Activated T-helper 1 cell treated with anti-CD3 and anti-CD28 coated beads, Interleukin-2, amount 50 U/mL, for 16 hours (primary cell): ENCODE data around the gene DNAJC25.

Experiments
- DNase-seq, 2 donors: peaks; one replicate each; pipeline ENCODE4 v3.0.0-alpha.2; 2020; ENCODE audit warnings: low read depth in 1 of 2, low spot score in 1 of 2

The DNAJC25 gene

GRCh38 chr9:111627260-111627963 is 3.7 kb upstream of the DNAJC25 start:
- no peak for DNase-seq

- DNase-seq, result no peak
These were observed 2.7 kb upstream of the DNAJC25 start for GRCh38 chr9:111628411-111628810.

- DNase-seq, result no peak
These were observed 761 bp upstream of the DNAJC25 start for GRCh38 chr9:111630182-111630963.

- DNase-seq, result no peak
These were observed 245 bp upstream of the DNAJC25 start for GRCh38 chr9:111630964-111631213.

- DNase-seq, result no peak
These were observed 926 bp downstream of the DNAJC25 start for GRCh38 chr9:111632060-111632459.

GRCh38 chr9:111632695-111633388 is 1.7 kb downstream of the DNAJC25 start:
- no peak for DNase-seq

GRCh38 chr9:111633389-111633736 is 2.2 kb downstream of the DNAJC25 start:
- DNase-seq, result no peak

GRCh38 chr9:111634860-111635259 is 3.7 kb downstream of the DNAJC25 start:
- DNase-seq, result no peak

- no peak for DNase-seq
These were observed 6.4 kb downstream of the DNAJC25 start for GRCh38 chr9:111637421-111637950.

GRCh38 chr9:111644195-111644772 is 13.2 kb downstream of the DNAJC25 start:
- no peak for DNase-seq

- DNase-seq, result no peak
These were observed 14.7 kb downstream of the DNAJC25 start for GRCh38 chr9:111645806-111646205.

- DNase-seq, result no peak
These were observed 15.3 kb downstream of the DNAJC25 start for GRCh38 chr9:111646417-111646816.

GRCh38 chr9:111648066-111648465 is 16.9 kb downstream of the DNAJC25 start:
- no peak for DNase-seq

- DNase-seq, result no peak
These were observed 17.9 kb downstream of the DNAJC25 start for GRCh38 chr9:111649016-111649415.

GRCh38 chr9:111657051-111657450 is 25.9 kb downstream of the DNAJC25 start:
- no peak for DNase-seq

GRCh38 chr9:111658943-111659342 is 27.8 kb downstream of the DNAJC25 start:
- no peak for DNase-seq

GRCh38 chr9:111659691-111660090 is 28.6 kb downstream of the DNAJC25 start:
- no peak for DNase-seq

- DNase-seq, result peak; percentile 34 to 55
These were observed 30.1 kb downstream of the DNAJC25 start, which contains the start of gene GNG10 for GRCh38 chr9:111661150-111661801. Gene GNG10 (plus strand): TSS chr9:111661605. CDS start chr9:111661635, 30 bp downstream.

GRCh38 chr9:111661802-111662521 is 30.8 kb downstream of the DNAJC25 start:
- peak in 1 of 2 donors; percentile 9 for DNase-seq

- DNase-seq, result no peak
These were observed 31.6 kb downstream of the DNAJC25 start for GRCh38 chr9:111662576-111663300.
